Measurements from ENCODE around the gene RANBP10.

RANBP10 gene

DNA sequence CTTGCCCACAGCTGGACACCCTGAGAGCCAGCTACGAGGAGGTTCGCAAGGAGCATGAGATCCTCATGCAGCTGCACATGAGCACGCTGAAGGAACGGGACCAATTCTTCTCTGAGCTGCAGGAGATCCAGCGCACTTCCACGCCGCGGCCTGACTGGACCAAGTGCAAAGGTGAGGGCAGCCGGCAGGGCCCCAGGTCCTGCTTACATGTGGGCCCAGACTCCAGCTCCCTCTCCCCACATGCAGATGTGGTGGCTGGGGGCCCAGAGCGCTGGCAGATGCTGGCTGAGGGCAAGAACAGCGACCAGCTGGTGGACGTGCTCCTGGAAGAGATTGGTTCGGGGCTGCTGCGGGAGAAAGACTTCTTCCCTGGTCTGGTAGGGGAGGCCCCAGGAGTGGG, 19.5 kb upstream of the RANBP10 start:
- no peak for DNase-seq (ENCODE audit: low spot score)

DNA sequence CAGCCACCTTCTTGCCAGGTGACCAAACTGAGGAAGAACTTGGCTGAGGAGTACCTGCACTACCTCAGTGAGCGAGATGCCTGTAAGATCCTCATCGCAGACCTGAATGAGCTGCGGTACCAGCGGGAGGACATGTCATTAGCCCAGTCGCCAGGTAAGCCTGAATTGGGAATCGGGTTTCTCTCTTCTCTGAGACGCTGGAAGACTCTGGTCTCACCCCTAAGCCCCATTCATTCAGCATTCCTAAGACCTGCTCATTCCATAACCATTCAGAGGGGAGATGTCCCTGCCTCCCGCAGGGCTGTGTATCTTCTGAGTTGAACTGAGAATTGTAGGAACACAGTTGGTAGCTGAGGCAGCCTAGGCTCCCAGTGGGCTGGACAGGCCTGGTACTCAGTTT, 18.8 kb upstream of the RANBP10 start:
- no peak for DNase-seq (ENCODE audit: low spot score)

GRCh38 chr16:67822511-67822910, 16.2 kb upstream of the RANBP10 start:
- DNase-seq (ENCODE audit: low spot score), result no peak

DNA sequence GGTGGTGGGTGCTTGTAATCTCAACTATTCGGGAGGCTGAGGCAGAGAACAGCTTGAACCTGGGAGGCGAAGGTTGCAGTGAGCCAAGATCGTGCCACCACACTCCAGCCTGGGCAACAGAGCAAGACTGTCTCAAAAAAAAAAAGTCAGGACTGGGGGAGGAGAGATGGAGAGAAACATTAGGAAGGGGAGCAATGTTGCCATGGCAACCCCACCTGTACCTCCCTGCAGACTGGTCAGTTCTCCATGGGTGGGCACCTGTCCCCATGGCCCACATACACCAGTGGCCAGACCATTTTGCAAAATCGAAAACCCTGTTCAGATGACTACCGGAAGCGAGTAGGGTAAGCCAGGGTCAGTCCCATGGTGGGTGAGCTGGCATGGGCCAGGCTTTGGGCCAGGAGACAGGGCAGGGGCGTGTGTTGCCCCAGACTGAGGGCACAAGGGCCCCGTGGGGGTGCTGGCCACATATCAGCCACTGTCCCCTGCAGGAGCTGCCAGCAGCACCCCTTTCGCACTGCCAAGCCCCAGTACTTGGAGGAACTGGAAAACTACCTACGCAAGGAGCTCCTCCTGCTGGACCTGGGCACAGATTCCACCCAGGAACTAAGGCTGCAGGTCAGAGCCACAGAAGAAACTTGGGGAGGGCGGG, 14.4 kb upstream of the RANBP10 start:
- no peak for DNase-seq (ENCODE audit: low spot score)

GRCh38 chr16:67814567-67814966, 8.2 kb upstream of the RANBP10 start:
- DNase-seq (ENCODE audit: low spot score), result no peak

DNA sequence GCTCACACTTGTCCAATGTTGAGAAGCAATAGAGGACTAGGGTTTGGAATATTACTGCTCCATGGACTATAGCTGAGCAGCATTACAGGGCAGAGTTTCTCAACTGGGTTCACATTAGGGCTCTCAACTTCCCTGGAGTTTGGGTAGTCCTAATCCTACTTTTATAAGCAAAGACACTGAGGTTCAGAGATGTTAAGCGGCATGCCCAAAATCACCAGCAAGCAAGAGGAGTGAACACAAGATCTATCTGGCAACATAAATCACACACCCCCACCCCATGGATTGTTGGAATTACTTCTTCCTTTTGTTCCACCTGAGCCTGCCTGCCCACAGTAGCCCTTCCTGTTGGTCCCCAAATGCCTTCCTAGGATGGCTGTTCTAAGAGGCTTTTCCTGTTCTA, 5.5 kb upstream of the RANBP10 start:
- DNase-seq (ENCODE audit: low spot score), result no peak

DNA sequence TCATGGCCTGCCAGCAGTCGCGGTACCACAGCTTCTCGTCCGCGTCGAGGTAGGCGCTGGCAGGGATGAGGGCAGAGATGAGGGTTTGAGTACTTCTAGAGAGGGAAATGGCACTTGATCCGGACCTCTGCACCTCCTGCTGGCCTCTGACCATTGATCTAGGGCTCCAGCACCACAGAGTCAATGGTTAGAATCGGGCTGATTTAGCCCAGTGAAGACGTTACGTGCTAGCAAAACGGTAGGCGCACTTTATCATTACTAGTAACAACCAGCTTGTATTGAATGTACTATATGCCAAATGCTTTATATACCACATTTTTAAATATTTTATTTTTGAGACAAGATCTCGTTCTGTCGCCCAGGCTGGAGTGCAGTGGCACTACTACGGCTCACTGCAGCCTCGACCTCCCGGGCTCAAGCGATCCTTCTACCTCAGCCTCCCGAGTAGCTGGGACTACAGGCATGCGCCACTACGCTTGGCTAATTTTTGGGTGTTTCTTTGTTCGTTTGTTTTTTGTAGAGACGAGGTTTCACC, 855 bp upstream of the RANBP10 start:
- no peak for DNase-seq (ENCODE audit: low spot score)

DNA sequence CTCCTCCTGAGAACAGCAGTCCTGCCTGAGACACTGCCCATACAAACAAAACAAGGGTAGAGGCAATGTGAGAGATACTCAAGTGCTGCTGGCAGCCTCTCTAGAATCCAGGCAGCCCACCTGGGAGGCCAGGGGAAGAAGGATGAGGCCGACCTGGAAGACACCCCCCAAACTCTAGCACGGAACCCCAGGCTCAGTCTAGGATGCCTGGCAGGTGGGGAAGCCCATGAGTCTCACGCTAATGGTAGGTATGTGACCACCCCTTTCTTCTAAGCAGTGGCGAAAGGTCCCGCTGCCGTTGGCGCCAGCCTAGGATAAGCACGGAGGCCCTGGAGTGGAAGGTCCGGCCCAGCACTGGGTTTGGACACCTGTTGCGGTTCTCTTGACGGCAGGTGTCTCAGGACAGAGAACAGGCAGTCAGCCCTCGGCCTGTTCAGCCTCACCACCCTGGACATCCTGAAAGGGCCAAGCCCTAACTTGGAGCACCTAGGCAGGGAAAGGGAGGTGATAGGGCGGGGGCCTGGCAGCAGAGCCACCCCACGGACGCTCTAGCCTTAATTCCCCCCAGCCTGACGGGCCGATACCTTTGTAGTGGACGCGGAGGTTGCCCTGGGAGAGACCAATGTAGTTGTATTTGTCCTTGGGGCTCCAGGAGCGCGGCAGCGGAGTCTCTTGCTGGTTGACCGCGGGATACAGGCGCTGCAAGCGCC, 487 bp downstream of the RANBP10 start:
- no peak for DNase-seq (ENCODE audit: low spot score)

DNA sequence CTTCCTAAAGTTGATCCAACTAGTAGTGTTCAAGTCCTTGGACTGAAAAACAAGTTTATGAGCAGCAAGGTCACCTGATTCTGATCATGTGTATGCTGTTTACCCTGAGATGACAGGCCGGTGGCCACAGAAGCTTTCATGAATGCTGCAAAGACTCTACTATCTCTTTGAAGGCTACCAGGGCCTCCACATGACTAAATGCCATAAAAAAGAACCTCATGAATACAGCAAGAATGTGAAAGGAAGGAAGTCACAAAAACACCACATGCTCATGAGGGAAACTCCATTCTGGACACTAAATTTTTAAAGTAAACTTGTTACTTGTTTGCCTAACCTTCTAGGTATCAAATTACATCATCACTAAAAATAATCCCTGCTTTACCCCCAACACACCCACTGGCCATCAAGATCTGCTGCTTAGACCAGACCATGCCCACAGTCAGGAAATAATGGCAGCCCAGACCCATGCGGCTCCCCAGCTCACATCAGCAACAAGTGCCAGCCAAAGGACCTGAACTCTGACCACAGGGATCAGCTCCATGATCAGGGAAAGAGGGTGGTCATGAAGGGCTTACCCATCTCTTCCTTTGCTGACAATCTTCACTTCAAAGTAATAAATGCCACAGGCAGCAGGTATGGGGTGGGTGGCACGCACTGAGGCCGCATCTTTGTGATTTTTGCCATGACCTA, 1.4 kb downstream of the RANBP10 start:
- no peak for DNase-seq (ENCODE audit: low spot score)

DNA sequence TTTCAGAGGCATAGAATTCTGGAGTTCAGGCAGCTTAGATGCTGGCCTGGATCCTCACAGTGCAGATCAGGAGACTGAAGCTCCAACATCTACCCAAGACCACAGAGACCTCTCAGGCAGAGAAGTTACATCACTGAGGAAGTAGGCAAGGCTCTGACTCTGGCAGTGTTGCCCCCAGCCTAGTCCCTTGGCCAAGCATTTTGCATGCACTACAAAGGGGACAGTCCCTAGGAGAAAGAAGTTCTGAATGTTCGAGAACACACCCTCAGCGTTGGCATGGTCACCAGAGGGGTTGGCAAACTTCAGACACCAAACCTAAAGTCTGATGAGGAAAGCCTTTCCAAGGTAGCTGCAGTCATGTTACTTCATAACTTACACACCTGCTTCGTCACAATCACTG, 2.5 kb downstream of the RANBP10 start:
- no peak for DNase-seq (ENCODE audit: low spot score)

- no peak for DNase-seq (ENCODE audit: low spot score)
These were observed 4.5 kb downstream of the RANBP10 start for GRCh38 chr16:67801883-67802282.

DNA sequence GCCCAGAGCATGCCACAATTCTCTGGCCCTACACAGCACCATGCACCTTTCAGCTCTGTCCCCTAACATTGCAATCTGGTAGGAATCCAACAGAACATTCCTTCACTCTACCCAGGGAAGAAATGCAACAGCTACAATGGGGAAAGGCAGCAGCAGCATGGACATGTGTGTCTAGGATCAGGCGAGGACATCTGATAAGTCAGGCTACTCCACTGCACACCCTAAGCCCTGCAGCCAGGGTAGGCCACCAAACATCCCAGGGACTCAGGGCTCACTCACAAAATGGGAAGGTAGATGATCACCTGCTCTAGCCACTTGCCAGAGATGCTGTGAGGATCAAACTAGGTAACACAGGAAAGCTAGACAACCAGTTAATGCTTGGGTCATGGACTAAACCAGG, 5.1 kb downstream of the RANBP10 start:
- no peak for DNase-seq (ENCODE audit: low spot score)

DNA sequence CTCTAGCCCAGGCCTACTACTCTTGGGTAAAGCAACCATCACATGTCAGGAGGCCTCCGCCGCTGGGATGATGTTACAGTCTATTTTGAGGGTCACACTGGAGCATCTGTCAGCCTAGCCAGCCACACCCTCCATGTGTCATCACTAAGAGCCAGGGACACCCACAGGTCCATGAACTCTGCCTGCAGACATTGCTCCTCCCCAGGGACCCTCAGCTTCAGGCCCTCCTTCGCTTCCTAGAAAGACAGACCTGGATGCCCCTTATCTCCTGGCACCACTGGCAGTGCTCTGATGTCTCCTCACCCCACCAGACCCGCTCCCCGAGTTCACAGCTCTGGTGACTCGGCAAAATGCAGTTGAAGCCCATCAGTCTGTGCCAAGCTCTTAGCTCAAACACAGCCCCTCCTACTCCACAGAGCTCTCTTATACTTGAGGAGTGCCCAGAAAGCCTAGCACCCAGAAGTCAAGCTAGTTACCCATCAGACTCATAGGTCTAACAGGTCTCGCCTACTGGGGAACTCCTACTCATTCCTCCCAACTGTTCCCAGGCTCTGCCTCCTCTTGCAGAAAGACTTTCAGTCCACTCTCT, 5.9 kb downstream of the RANBP10 start:
- DNase-seq (ENCODE audit: low spot score), result no peak

DNA sequence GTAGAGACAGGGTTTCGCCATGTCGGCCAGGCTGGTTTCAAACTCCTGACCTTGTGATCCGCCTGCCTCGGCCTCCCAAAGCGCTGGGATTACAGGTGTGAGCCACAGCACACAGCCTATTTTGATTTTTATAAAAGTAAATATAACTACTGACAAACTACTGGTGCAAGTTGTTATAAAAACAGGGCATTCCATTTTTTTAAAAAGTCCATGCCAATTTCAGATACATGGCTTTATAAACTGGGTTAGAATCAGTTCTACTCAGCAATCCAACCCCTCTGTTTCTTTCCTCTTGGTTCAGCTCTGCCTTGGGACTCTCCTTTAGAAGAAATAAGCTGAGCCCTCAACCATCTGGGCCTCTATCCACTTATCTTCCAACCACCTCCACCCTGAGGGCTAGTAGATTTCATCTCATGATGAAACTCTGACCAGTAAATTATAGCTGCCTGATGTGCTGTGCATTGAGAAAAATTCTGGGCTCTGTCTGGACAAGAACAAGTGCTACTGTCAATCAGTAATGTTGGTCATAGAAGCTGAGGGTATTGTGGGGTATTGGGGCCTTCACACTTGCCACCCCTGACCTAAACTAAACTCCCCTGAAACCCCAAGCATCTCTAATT, 10.2 kb downstream of the RANBP10 start:
- DNase-seq (ENCODE audit: low spot score), result no peak

GRCh38 chr16:67790071-67790470, 16.3 kb downstream of the RANBP10 start:
- no peak for DNase-seq (ENCODE audit: low spot score)

DNA sequence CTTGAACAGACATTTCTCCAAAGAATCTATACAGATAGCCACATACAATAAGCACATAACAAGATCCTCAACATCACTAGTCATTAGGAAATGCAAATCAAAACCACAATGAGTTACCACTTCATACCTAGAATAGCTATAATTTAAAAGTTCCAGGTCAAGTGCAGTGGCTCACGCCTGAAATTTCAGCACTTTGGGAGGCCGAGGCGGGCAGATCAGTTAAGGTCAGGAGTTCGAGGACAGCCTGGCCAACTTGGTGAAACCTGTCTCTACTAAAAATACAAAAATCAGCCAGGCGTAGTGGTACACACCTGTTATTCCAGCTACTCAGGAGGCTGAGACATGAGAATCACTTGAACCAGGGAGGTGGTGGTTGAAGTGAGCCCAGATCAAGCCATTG, 19.9 kb downstream of the RANBP10 start:
- DNase-seq (ENCODE audit: low spot score), result no peak

DNA sequence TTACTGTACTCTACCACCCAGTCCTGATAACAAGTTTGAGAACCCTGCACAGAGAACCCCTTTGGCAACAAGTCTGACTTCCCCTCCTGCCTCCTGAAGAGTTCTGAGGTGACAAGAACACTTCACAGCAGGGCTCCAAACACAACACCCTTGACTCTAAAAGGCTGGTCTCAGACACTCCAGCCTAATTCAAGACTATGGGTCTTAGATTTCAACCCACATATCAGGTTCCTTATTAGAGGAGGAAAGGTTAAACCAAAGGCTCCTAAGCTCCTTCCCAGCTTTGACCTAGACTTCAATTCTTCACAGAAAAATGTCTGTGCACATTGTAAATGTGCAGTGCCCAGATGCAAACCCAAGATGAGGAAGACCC, 23.0 kb downstream of the RANBP10 start:
- no peak for DNase-seq (ENCODE audit: low spot score)

DNA sequence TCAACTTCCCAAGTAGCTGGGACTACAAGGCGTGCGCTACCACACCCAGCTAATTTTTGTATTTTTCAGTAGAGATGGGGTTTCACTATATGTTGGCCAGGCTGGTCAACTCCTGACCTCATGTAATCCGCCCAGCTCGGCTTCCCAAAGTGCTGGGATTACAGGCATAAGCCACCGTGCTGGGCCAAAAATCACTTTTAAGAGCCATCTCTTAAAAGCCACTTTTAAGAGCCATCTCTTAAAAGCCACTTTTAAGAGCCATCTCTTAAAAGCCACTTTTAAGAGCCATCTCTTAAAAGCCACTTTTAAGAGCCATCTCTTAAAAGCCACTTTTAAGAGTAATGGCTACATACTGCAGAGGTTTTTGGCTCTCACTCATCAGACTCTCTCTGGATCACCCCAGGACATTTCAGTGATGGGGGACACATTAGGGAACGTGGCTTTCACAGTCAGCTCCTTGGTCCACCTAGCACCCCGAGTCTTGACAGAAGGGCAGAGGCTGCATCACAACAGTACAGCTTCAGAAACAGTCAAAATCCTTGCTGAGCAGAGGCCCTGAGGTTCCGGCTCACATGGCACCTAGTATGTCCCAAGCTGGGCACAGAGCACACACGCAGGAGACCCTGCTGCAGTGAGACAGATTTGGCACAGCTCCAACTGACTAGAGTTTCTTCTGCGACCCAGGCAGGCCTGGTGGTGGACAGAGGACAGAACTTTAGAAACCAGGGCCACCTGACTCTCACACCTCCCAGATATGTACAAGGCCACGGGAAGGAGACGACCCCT, 23.6 kb downstream of the RANBP10 start:
- no peak for DNase-seq (ENCODE audit: low spot score)

- DNase-seq (ENCODE audit: low spot score), result no peak
These were observed 24.8 kb downstream of the RANBP10 start for GRCh38 chr16:67781565-67781921.

GRCh38 chr16:67780847-67781564, 25.4 kb downstream of the RANBP10 start:
- DNase-seq (ENCODE audit: low spot score), result no peak

Measured in putamen (tissue), 1 donor.